HG02763 (cell line): ENCODE data around the gene KDM5A.
"Not testable (repeated sequence)": the region's sequence is repeated elsewhere in the genome, so short reads cannot be mapped to it uniquely, and the experiment has no call there.

Experiments used
- ATAC-seq: cut with Tn5 transposase; IDR thresholded peaks from one replicate; pipeline ENCODE4 v1.9.1; 2021; ENCODE audit warnings: mild to moderate bottlenecking, moderate library complexity; ENCODE audit not compliant: unreplicated experiment

Gene KDM5A

GRCh38 chr12:389142-390096 is at the start of gene KDM5A:
KDM5A (minus strand) TSS chr12:389320; CDS start chr12:389091, 229 bp downstream.
- peak; percentile 91 for ATAC-seq

- not testable (repeated sequence) for ATAC-seq
Measured at GRCh38 chr12:435737-436136, 46.6 kb upstream of the KDM5A start.

- ATAC-seq: no peak
Measured at GRCh38 chr12:422526-422925, 33.4 kb upstream of the KDM5A start.

- ATAC-seq: no peak
Measured at GRCh38 chr12:418432-418831, 29.3 kb upstream of the KDM5A start.

GRCh38 chr12:414859-415258 is 25.7 kb upstream of the KDM5A start:
- ATAC-seq: no peak

- no peak for ATAC-seq
Measured at GRCh38 chr12:402029-402389, 12.9 kb upstream of the KDM5A start.

GRCh38 chr12:401235-402028 is 12.3 kb upstream of the KDM5A start, which contains the start of gene CCDC77:
CCDC77 (plus strand) TSS chr12:401644; CDS start chr12:409384, 7,740 bp downstream.
- ATAC-seq: peak; percentile 98

GRCh38 chr12:400828-401227 is 11.7 kb upstream of the KDM5A start:
- no peak for ATAC-seq

- peak; percentile 15 for ATAC-seq
Measured at GRCh38 chr12:388541-389141, 479 bp downstream of the KDM5A start.

- ATAC-seq: no peak
Measured at GRCh38 chr12:388012-388411, 1.1 kb downstream of the KDM5A start.

- ATAC-seq: no peak
Measured at GRCh38 chr12:386651-387050, 2.5 kb downstream of the KDM5A start.

- ATAC-seq: not testable (repeated sequence)
Measured at GRCh38 chr12:370739-371485, 18.2 kb downstream of the KDM5A start.

GRCh38 chr12:367972-368371 is 21.1 kb downstream of the KDM5A start:
- ATAC-seq: no peak

GRCh38 chr12:366820-367219 is 22.3 kb downstream of the KDM5A start:
- ATAC-seq: no peak

GRCh38 chr12:359091-359490 is 30.0 kb downstream of the KDM5A start:
- no peak for ATAC-seq

- no peak for ATAC-seq
Measured at GRCh38 chr12:356276-356988, 32.7 kb downstream of the KDM5A start.

GRCh38 chr12:351197-351596 is 37.9 kb downstream of the KDM5A start:
- not testable (repeated sequence) for ATAC-seq

- not testable (repeated sequence) for ATAC-seq
Measured at GRCh38 chr12:349625-350024, 39.5 kb downstream of the KDM5A start.

- not testable (repeated sequence) for ATAC-seq
Measured at GRCh38 chr12:343036-343435, 46.1 kb downstream of the KDM5A start.

- no peak for ATAC-seq
Measured at GRCh38 chr12:337039-337438, 52.1 kb downstream of the KDM5A start.
